GM21360 (cell line): ENCODE results near the gene CPSF4L.

Source experiments
- ATAC-seq: cut with Tn5 transposase; IDR thresholded peaks from one replicate; pipeline ENCODE4 v1.9.1; 2021; ENCODE audit warnings: mild to moderate bottlenecking, moderate library complexity; ENCODE audit not compliant: unreplicated experiment

Gene CPSF4L

DNA sequence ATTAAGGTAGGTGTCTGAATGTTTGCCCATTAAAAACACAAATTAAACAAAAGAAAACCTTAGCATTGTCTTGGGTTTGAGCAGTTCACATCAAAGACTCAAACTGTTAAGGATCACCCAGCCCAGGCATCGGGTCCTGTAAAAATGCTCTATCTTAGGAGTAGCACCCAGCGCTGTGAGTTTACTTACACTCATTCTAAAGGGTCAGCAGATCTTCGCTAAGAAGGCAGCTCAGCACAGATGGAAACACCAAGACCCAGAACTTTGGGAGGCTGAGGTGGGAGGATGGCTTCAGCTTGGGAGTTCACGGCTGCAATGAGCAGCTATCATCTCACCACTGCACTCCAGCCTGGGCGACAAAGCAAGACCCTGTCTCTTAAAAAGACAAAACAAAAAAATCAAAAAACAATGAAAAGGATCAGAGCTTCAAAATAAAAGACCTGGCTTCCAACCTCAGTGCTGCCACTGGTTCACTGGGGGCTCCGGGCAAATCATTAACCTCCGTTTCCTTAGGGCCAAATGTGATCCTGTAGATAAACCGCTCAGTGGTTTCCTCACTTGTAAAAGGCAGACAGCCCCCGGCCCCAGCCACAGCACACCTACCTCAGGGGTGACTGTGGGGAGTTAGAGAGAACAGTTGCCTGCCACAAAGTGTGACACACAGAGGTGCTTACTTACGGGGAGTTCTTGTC lies 57.7 kb downstream of the CPSF4L start:
- no peak for ATAC-seq

DNA sequence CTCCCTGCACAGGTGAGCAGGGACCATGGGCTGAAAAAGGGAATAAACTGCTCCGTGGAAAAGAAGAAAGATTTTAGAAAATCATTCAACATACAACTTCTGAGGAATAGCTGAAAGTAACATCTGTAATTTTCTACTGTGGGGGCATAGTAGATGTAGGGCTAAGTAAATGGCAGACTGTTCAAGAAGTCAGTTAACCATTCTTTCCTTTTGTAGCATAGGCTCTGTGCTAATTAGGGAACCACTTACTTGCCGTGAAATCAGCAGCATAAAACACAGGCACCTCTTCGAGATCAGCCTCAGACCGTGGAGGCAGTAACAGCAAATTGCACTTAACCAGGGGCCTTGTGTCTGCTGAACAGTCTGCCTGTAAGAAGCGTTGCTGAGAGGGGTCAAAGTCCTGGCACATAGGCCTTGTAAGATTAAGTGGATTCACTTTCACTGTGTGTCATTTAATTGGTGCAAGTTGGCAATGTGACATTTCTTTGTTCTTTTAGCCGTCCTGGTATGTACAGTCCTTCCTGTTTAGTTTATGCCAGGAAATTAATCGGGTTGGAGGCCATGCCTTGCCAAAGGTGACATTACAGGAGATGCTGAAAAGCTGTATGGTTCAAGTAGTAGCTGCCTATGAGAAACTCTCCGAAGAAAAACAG lies 58.4 kb downstream of the CPSF4L start:
- no peak for ATAC-seq

DNA sequence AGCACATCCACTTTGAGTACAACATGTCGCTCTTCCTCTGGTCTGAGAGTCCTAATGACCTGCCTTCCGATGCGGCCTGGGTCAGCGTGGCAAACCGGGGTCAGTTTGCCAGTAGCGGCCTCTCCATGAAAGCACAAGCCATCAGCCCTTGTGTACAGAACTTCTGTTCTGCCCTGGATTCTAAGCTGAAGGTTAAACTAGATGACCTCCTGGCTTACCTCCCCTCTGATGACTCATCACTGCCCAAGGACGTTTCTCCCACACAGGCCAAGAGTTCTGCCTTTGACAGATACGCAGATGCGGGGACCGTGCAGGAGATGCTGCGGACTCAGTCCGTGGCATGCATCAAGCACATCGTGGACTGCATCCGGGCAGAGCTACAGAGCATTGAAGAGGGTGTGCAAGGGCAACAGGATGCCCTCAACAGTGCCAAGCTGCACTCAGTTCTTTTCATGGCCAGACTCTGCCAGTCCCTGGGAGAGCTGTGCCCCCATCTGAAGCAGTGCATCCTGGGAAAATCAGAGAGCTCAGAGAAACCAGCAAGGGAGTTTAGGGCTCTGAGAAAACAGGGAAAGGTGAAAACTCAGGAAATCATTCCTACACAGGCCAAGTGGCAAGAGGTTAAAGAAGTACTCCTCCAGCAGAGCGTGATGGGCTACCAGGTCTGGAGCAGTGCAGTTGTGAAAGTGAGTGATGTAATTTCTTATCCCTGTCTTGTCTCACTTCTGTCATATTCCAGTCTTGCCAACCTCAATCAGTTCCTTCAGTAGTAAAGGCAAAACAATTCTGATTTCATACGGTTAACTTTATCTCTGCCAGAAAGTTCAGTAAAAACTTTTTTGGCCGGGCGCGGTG lies 60.2 kb downstream of the CPSF4L start:
- no peak for ATAC-seq

DNA sequence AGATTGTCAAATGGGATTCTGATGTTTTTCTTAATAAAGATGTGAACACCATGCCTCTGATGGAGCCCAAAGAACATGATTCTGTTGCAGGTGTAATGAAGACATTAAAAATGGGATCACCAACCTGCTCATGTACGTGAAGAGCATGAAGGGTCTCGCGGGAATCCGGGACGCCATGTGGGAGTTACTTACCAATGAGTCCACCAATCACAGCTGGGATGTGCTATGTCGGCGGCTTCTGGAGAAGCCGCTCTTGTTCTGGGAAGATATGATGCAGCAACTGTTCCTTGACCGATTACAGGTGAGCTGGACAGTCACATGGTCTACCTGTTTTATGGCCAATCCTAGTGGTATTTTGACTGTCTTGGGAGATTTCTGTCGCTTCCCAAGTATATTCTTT lies 61.2 kb downstream of the CPSF4L start:
- no peak for ATAC-seq

DNA sequence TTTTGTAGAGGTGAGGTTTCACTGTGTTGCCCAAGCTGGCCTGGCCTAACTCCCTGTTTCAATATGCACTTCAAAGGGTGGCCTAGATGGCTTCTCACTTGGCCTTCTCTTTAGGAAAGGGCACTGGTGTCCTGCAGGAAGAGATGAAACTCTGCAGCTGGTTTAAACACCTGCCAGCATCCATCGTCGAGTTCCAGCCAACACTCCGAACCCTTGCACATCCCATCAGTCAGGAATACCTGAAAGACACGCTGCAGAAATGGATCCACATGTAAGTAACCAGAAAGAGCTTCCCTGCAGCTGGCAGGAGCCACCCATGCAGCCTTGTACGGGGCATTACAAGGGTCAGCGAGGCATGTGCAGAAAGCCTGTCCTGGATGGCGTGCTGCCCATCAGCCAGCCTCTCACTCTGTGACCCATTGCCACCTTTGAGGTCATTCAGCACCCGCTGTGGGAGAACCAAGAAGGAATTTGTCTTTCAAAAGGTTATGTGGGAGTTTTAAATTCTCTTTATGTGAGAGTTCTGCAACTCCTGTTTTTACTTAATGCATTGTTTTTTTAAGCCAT lies 61.8 kb downstream of the CPSF4L start:
- no peak for ATAC-seq

DNA sequence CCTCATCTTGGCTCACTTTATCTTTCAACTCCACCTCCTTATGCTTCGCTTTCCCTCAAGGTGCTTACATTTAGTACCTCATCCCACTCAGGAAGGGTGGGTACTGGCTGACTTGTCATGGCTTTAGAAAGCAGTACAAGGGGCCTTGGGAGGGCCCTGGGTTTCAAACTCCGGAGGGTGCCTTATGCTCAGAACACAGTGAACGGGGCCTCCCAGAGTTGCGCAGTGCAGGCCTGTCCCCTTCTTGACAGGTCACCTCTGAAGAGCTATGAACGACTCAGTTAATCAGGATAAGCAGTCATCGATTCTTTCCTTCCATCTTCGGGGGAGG lies 62.8 kb downstream of the CPSF4L start:
- no peak for ATAC-seq
